Measurements from ENCODE around the gene ZMPSTE24.

GRCh38 chr1:40310983-40311642 lies 53.1 kb downstream of the ZMPSTE24 start:
- TF ChIP-seq CTCF (IDR thresholded peaks at IDR 0.05) (no peak), POLR2A (IDR thresholded peaks at IDR 0.05) (no peak)
